ENCODE results near the gene STXBP5. TPM values are rescaled to one million over a fixed set of nuclear protein-coding genes. Genes with fewer than 3 reads are reported as not detected.

The STXBP5 gene
- total RNA-seq, 4 donors from 2014 or later: 26.9 to 45.9 (median 29.3) TPM

DNA sequence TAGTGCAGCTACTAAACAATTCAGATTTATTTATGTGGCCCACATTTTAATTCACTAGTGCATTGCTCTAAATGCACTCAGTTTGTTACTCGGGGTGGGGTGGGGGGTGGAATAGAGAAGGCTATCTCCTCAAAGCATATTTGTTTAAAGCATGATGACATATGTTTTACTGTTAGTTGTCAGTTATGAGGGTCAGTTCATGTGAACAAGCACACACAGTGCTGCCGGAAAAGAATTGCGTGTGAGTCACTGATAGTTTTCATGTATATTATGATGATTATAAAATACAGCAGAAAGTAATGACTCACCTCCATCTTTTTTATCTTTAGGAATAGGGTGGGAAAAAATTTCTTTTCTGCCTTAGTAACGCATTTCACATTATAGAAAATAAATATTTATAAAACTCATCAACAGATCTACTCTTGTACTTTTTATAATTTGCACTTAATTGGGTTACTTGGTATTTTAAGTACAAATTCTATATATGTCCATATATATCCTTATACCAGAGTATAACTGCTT lies 42.2 kb upstream of the STXBP5 start:
- Histone ChIP-seq H3K9me3 (no peaks in the 10 kb centered on the region), H3K27ac (no peak overlapping the region), H3K4me3 (replicated peaks in 1 of 3) (no peak overlapping the region), H3K27me3 (no peaks in the 10 kb centered on the region), H3K4me1 (peaks cover 0 to 8% of the 10 kb centered on the region in 2 donors), H3K36me3 (no peaks in the 10 kb centered on the region)
- DNase-seq: no peak
- TF ChIP-seq, protein P1, sequence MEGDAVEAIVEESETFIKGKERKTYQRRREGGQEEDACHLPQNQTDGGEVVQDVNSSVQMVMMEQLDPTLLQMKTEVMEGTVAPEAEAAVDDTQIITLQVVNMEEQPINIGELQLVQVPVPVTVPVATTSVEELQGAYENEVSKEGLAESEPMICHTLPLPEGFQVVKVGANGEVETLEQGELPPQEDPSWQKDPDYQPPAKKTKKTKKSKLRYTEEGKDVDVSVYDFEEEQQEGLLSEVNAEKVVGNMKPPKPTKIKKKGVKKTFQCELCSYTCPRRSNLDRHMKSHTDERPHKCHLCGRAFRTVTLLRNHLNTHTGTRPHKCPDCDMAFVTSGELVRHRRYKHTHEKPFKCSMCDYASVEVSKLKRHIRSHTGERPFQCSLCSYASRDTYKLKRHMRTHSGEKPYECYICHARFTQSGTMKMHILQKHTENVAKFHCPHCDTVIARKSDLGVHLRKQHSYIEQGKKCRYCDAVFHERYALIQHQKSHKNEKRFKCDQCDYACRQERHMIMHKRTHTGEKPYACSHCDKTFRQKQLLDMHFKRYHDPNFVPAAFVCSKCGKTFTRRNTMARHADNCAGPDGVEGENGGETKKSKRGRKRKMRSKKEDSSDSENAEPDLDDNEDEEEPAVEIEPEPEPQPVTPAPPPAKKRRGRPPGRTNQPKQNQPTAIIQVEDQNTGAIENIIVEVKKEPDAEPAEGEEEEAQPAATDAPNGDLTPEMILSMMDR (IDR thresholded peaks at IDR 0.05): no peak
- no peak for TF ChIP-seq POLR2A (IDR thresholded peaks at IDR 0.05)
- 94 to 95% methylated on average over 4 of the region's 4 CpGs for WGBS, 2 donors
- intact Hi-C loops (cut with DNase I): no loop called here

DNA sequence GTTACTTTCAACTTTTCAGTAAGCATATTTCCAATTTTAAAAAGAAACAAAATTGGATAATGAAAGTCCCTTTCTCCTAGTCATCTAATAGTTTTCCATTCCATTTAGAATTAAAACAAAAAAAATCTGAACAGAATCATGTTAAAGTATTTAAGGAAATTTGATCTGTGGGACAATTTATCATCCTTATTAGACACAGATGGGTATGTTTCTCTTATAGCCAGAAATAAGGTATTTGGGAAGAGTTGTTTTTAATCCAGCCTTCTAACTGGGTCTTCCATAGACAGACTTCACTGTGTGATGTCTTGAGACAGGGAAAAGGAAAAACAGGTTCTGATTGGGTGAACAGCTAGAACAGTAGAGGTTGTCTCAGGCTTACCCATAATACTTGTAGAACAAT lies 39.5 kb upstream of the STXBP5 start:
- Histone ChIP-seq H3K27me3 (no peaks in the 10 kb centered on the region), H3K9me3 (no peaks in the 10 kb centered on the region), H3K4me1 (no peaks in the 10 kb centered on the region), H3K36me3 (no peaks in the 10 kb centered on the region), H3K4me3 (replicated peaks in 1 of 3) (no peak overlapping the region), H3K27ac (no peak overlapping the region)
- TF ChIP-seq, protein P1 (IDR thresholded peaks at IDR 0.05): no peak
- TF ChIP-seq POLR2A (IDR thresholded peaks at IDR 0.05): no peak
- intact Hi-C loops (cut with DNase I): no loop called here
- no peak for DNase-seq

DNA sequence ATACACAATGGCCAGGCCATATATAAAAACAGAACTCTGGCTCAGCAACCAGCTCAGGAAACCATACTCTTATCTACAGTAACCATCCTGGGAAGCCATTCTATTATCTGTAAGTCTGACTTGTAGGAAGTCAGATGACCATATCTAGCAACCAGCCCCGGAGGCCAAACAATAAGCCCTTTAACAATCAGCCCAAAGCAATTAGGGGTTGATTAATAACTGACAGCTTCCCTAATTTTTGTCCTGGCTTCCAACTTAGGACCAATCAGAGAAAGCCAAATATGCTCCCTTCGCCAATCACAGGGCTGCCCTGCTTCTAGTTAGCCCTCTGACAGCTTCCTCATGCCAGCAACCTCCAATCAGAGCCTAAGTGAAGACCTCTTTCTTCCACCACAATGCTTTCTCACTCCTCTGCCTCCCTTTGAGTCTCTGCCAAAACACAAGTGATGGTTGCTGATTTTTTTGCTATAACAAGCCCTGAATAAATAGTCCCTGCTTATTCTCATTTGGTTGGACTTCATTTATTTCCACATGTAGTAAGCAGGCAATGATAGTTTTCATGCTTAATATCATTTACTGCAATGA lies 37.8 kb upstream of the STXBP5 start:
- H3K4me3 ChIP-seq (replicated peaks in 1 of 3): no peak overlapping the region
- no peaks in the 10 kb centered on the region for H3K9me3 ChIP-seq
- H3K27me3 ChIP-seq: no peaks in the 10 kb centered on the region
- intact Hi-C loops (cut with DNase I): no loop called here
- no peak for DNase-seq
- no peak for TF ChIP-seq POLR2A (IDR thresholded peaks at IDR 0.05)
- TF ChIP-seq, protein P1 (IDR thresholded peaks at IDR 0.05): no peak
- H3K27ac ChIP-seq: no peak overlapping the region
- H3K36me3 ChIP-seq: no peaks in the 10 kb centered on the region
- H3K4me1 ChIP-seq: no peaks in the 10 kb centered on the region
- WGBS, 2 donors: 78 to 80% methylated on average over 2 of the region's 2 CpGs

DNA sequence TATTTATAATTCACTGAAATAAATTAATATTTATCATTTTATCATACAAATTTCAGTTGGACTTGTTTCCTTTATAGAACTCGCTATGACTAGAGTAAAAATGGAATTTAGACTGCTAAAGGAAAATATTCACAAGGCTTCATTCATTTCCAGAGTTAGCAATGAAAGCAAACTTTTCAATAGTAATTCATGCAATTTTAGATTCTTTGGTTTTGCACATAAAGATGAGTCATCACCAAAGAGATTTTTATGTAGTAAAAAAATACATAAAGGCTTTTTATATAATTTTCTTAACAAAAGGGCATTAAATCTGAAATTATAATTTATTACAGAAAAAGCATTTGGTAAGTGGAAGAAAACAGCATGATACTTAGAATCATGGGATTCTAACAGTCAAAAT lies 37.2 kb upstream of the STXBP5 start:
- TF ChIP-seq, protein P1 (IDR thresholded peaks at IDR 0.05): no peak
- no peak for TF ChIP-seq POLR2A (IDR thresholded peaks at IDR 0.05)
- intact Hi-C loops (cut with DNase I): no loop called here
- no peak for DNase-seq
- Histone ChIP-seq H3K4me1 (no peaks in the 10 kb centered on the region), H3K36me3 (no peaks in the 10 kb centered on the region), H3K9me3 (no peaks in the 10 kb centered on the region), H3K27ac (no peak overlapping the region), H3K27me3 (no peaks in the 10 kb centered on the region), H3K4me3 (replicated peaks in 1 of 3) (no peak overlapping the region)
- WGBS, 2 donors: 78 to 86% methylated on average over 1 of the region's 1 CpG

DNA sequence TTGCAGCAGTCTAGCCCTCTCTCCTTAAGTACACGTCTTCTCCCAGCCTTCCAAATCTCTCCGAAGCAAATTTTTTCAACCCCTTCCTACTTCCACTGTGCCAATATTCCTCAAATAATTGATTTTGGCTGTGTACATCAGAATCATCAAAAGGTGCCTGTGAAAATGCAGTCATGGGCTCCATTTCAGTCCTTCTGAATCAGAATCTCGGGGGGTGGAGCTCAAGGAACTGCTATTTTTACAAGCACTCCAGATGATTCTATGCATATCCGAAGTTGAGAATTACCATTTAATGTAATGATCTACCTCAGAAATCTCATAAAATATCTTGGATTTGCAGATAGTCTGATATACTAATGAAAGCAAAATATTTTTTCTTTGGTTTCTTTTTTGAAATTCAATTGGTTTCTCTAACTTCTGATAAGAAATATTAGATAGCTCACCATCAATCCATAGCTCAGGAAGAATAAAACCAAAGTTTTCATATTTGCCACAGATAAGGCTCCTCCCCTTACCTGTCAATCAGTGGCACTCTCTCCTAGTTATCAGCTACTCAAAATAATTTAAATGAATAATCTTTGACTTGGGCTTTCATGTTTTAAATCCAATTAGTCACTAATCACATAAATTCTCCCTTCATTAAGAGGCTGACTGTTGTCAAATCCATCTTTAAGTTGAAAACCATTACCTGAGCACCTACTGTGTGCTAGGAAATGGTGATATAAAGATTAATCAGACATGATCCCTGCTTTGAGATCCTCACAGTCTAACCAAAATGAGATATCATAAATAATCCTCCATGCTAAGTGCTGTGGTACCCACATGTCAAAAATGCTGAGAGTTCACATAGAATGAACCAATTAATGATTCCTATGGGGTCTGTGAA lies 36.4 kb upstream of the STXBP5 start:
- Histone ChIP-seq H3K4me1 (no peaks in the 10 kb centered on the region), H3K4me3 (replicated peaks in 1 of 3) (no peak overlapping the region), H3K36me3 (no peaks in the 10 kb centered on the region), H3K27ac (no peak overlapping the region), H3K27me3 (no peaks in the 10 kb centered on the region), H3K9me3 (no peaks in the 10 kb centered on the region)
- intact Hi-C loops (cut with DNase I): no loop called here
- DNase-seq: no peak
- no peak for TF ChIP-seq POLR2A (IDR thresholded peaks at IDR 0.05)
- TF ChIP-seq, protein P1 (IDR thresholded peaks at IDR 0.05): no peak
- 85 to 86% methylated on average over 4 of the region's 4 CpGs for WGBS, 2 donors

Data from thyroid gland (tissue), 4 donors.